H1 (cell line): ENCODE data around the gene TSSC4. TPM values are rescaled to one million over a fixed set of nuclear protein-coding genes. Genes with fewer than 3 reads are reported as not detected.

Experiments used
- NRF1 ChIP-seq: IDR thresholded peaks from 2 replicates; pipeline ENCODE4 v1.6.1; 2011; ENCODE audit warnings: mild to moderate bottlenecking, low read depth, low read length, improper control_type of control experiment
- polyA plus RNA-seq, 7 experiments: library from polyadenylated mRNA; depleted of rRNA in 3 of 7; stranded (reverse) in 5 of 7; unstranded in 2 of 7; fragments of >200 nt in 5 of 7; fragments of 200-250 nt in 2 of 7; gene quantifications; 1 replicate in 5 of 7; 2 replicates in 1 of 7; 4 replicates in 1 of 7; pipeline versions ENCODE4 v1.2.1 to v1.2.3, GENCODE V29; 2011 to 2013; ENCODE audit warnings: missing spikeins in 2 of 7, mixed read lengths in 2 of 7
- total RNA-seq: library from RNA; stranded (reverse); fragmentation: NEBNext Ultra II Directional; extraction: Animal tissue kit (Norgen Biotek cat#: 25700); gene quantifications from 2 replicates; pipeline ENCODE4 v1.2.1, GENCODE V29; 2021

The TSSC4 gene
- total and polyA plus RNA-seq, 2 of the 8 experiments (the other 6 are each of a cell fraction or from before 2014, with no cell fraction given): 34.0 to 39.3 TPM

DNA sequence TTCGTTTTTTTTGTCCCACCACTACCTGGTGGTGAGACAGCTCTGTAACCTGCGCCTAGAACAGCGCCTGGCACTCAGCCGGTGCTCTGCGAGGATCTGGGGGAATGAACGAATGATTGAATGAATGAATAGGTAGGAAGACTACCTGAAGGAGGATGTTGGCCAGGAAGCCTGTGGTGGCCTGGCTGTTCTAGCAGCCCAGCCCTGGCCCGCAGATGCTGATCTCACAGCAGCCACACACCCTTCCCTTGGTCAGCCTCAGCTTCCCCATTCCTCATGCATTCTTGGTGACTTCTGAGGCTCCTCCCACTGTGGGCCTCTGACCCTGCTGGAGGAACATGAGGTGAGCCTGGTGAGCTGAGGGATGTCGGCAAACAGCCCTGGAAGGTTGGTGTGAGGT is 40.1 kb downstream of the TSSC4 start (continued):
- no peak for TF ChIP-seq NRF1
